Astrocyte (in vitro differentiated cells and primary cell): ENCODE measurements around the gene SNTB2.

ENCODE experiments used
- EZH2 ChIP-seq: IDR thresholded peaks from 2 replicates; pipeline ENCODE4 v1.6.1; 2012; ENCODE audit warnings: mild to moderate bottlenecking, low read length, inconsistent platforms; ENCODE audit not compliant: insufficient read depth
- TF ChIP-seq, protein P1 (sequence below): IDR thresholded peaks from 2 replicates; pipeline ENCODE4 v1.5.1; 2011; ENCODE audit warnings: low read depth, mild to moderate bottlenecking, inconsistent platforms, low read length, moderate library complexity; ENCODE audit not compliant: insufficient read depth

DNA sequence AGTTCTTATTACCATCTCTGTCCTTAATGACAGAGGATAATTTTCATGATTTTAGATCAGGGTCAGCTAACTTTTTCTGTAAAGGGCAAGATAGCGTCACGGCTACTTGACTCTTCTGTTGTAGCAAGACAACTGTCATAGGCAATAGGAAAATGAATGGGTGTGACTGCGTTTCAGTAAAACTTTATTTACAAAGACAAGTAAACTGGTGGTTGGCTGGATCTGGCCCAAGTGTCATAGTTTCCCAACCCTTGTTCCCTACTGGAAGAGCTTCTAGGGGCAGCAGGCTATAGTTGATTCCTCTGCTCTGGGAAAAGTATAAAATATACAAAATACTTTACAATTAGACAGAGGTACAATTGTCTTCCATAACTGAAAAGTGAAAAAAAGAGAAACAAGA, 73.5 kb downstream of the SNTB2 start:
- TF ChIP-seq, protein P1, sequence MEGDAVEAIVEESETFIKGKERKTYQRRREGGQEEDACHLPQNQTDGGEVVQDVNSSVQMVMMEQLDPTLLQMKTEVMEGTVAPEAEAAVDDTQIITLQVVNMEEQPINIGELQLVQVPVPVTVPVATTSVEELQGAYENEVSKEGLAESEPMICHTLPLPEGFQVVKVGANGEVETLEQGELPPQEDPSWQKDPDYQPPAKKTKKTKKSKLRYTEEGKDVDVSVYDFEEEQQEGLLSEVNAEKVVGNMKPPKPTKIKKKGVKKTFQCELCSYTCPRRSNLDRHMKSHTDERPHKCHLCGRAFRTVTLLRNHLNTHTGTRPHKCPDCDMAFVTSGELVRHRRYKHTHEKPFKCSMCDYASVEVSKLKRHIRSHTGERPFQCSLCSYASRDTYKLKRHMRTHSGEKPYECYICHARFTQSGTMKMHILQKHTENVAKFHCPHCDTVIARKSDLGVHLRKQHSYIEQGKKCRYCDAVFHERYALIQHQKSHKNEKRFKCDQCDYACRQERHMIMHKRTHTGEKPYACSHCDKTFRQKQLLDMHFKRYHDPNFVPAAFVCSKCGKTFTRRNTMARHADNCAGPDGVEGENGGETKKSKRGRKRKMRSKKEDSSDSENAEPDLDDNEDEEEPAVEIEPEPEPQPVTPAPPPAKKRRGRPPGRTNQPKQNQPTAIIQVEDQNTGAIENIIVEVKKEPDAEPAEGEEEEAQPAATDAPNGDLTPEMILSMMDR: no peak
- no peak for TF ChIP-seq EZH2
